ENCODE results near the gene C2orf68. TPM values are rescaled to one million over a fixed set of nuclear protein-coding genes. Genes with fewer than 3 reads are reported as not detected.

Gene C2orf68
- total and polyA plus RNA-seq, 2 of the 13 experiments (the other 11 are each of a cell fraction or from before 2014, with no cell fraction given), result 47.1 to 77.4 TPM

GRCh38 chr2:85611705-85612587, at the start of gene C2orf68 (continued):
- TF ChIP-seq MAF1 (CRISPR knock-in tag; IDR thresholded peaks at IDR 0.05; ENCODE audit: borderline replicate concordance) (0 out of 2 replicates have a peak, but pooled peaks have one; percentile 87), HNRNPUL1 (IDR thresholded peaks at IDR 0.05; ENCODE audit: low read depth, low read length) (no peak), FUBP1 (CRISPR knock-in tag; IDR thresholded peaks at IDR 0.05; ENCODE audit: borderline replicate concordance) (no peak), THYN1 (CRISPR knock-in tag; IDR thresholded peaks at IDR 0.05; ENCODE audit: borderline replicate concordance, low read depth) (no peak), RBFOX2 (IDR thresholded peaks at IDR 0.05; ENCODE audit: low read depth, low read length) (peak; percentile 98), FOXK1 (CRISPR knock-in tag; IDR thresholded peaks at IDR 0.05; ENCODE audit: borderline replicate concordance, low read depth) (peak; percentile 41), U2AF2 (IDR thresholded peaks at IDR 0.05; ENCODE audit: low read depth, low read length) (no peak), SRSF9 (IDR thresholded peaks at IDR 0.05; ENCODE audit: borderline replicate concordance, insufficient read depth, low read depth, low read length, poor library complexity, severe bottlenecking) (no peak), ZNF142 (CRISPR knock-in tag; IDR thresholded peaks at IDR 0.05) (peak; percentile 84; the same call in 1 of the 2 replicates), RAD21 (CRISPR knock-in tag; IDR thresholded peaks at IDR 0.05) (peak; percentile 63), ZNF629 (CRISPR knock-in tag; conservative IDR thresholded peaks at IDR 0.05) (no peak; the same call in 1 of the 2 replicates), HDAC1 (CRISPR knock-in tag; IDR thresholded peaks at IDR 0.05) (peak; percentile 81), ZNF83 (CRISPR knock-in tag; IDR thresholded peaks at IDR 0.05; ENCODE audit: borderline replicate concordance) (peak; percentile 30; the same call in 1 of the 2 replicates), ZNF180 (CRISPR knock-in tag; IDR thresholded peaks at IDR 0.05; ENCODE audit: borderline replicate concordance, low read depth) (no peak), FOXO1 (CRISPR knock-in tag; IDR thresholded peaks at IDR 0.05) (peak; percentile 66; the same call in 1 of the 2 replicates), MAZ (IDR thresholded peaks at IDR 0.05; ENCODE audit: borderline replicate concordance, low read depth, low read length) (0 out of 2 replicates have a peak, but pooled peaks have one; percentile 20), MAZ (CRISPR knock-in tag; IDR thresholded peaks at IDR 0.05; ENCODE audit: low read depth) (peak; percentile 79; the same call in 1 of the 2 replicates), TRIM24 (CRISPR knock-in tag; IDR thresholded peaks at IDR 0.05) (no peak), ZNF230 (CRISPR knock-in tag; IDR thresholded peaks at IDR 0.05) (peak; percentile 94), ATAD3A (CRISPR knock-in tag; IDR thresholded peaks at IDR 0.05) (no peak), GLI4 (CRISPR knock-in tag; IDR thresholded peaks at IDR 0.05; ENCODE audit: borderline replicate concordance) (peak; percentile 76; the same call in 1 of the 2 replicates), ONECUT2 (CRISPR knock-in tag; IDR thresholded peaks at IDR 0.05) (no peak; the same call in 1 of the 2 replicates)
